ENCODE measurements around the gene CYP27C1. TPM values are rescaled to one million over a fixed set of nuclear protein-coding genes. Genes with fewer than 3 reads are reported as not detected.

The CYP27C1 gene
- total and polyA plus RNA-seq, 9 of the 15 experiments (the other 6 are each of a cell fraction or from before 2014, with no cell fraction given) = not detected

DNA sequence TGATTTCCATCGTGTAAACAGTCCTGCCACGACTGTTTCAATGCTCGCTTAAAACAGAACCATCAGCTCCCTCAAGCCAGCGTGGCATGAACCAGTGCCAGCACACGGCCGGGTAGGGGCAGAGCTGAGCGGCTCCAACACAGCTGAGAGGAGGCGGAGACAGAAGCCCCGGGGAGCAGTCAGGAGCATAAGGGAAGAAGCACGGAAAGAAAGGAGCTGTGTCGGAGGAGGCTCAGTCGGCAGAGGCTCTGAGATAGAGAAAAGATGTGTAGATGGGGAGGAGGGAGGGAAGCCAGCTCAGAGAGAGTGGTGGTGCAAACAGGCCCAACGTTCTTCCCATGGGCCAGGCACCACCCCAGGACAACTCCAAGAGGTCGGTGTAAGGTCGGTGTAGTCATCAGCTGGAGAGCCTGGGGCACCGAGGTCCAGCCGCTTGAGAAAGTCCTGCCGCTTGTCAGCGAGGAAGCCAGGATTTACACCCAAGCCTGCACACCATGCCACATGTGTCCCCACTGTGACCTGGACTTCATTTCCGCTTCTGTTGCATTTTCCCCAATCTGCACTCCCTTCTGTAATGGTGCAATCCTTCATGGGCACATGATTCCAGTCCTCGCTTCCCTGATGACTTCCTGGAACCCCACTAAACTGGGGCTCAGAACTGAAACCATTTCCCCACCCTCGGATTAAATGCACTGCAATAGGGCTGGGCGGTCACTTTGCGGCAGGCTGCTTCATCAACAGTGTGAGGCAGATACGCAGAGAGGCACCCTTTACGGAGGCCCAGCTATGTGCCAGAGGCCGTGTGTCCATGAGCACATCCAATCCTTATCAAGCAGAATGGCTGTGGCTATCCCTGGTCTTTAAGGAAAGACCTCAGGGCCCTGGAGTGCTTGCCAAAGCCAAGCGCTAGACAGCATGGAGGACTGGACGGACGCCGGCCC, 43.5 kb downstream of the CYP27C1 start:
- H3K9ac ChIP-seq (ENCODE audit: insufficient read depth in 1 of 2, low read depth in 2 of 2, low read length in 2 of 2) = peak overlapping the region in 1 of 2 experiments; percentile 32; a peak in 1 of 4 replicates
- POLR2A ChIA-PET = interaction anchor here (1.6 kb wide), 1 partner anchor 9 kb away, joined by 3 read pairs; no protein-coding TSS in a partner anchor
- in situ Hi-C loops (cut with MboI) = no loop called here
- H3K4me1 ChIP-seq (replicated peaks in 1 of 2; ENCODE audit: control insufficient read depth in 2 of 2, insufficient read depth in 2 of 2, low read length in 2 of 2) = no peaks in the 10 kb centered on the region
- no peaks in the 10 kb centered on the region for H3K9me1 ChIP-seq (ENCODE audit: control insufficient read depth, insufficient read depth, low read length)
- H4K20me1 ChIP-seq (replicated peaks; ENCODE audit: control insufficient read depth, insufficient read depth, low read length) = no peaks in the 10 kb centered on the region
- H3K4me3 ChIP-seq = no peak overlapping the region
- intact Hi-C loops (cut with micrococcal nuclease) = no loop called here
- H3K27ac ChIP-seq (ENCODE audit: extremely low read depth, low read depth, low read length) = no peak overlapping the region
- no peak overlapping the region for H2AFZ ChIP-seq (ENCODE audit: low read depth, low read length)
- ATAC-seq (peak; percentile 35; the same call in 2 of the 3 replicates), FAIRE-seq (no peak), DNase-seq (ENCODE audit: extremely low read depth in 1 of 4, low spot score in 3 of 4) (no peak)
- H3K9me3 ChIP-seq (replicated peaks; ENCODE audit: control insufficient read depth, insufficient read depth, low read depth, low read length) = no peaks in the 10 kb centered on the region
- peaks cover 32 to 50% of the 10 kb centered on the region in 2 experiments for H3K27me3 ChIP-seq (ENCODE audit: control insufficient read depth in 2 of 2, insufficient read depth in 2 of 2, low read length in 2 of 2)
- CTCF ChIA-PET (ENCODE audit: low intra/inter-chr PET ratio) = no interaction called here
- H3K79me2 ChIP-seq (ENCODE audit: control insufficient read depth, insufficient read depth, low read length) = no peaks in the 10 kb centered on the region
- no TSS peak for BruUV-seq (replicated peaks)
- no peak overlapping the region for H3K4me2 ChIP-seq (ENCODE audit: insufficient read depth, low read length)
- 6% methylated on average over 25 of the region's 31 CpGs for whole genome bisulfite sequencing (ENCODE audit: insufficient coverage, low coverage, missing lambda C conversion rate)
- no peaks in the 10 kb centered on the region for H3K36me3 ChIP-seq (ENCODE audit: control insufficient read depth, insufficient read depth, low read length)
- TF ChIP-seq SMAD1 (IDR thresholded peaks at IDR 0.05; ENCODE audit: low read depth, low read length, partially characterized antibody) (no peak), POLR2AphosphoS2 (IDR thresholded peaks at IDR 0.05; ENCODE audit: low read length) (no peak), MAFG (tag; conservative IDR thresholded peaks at IDR 0.05) (no peak), ZNF274 (IDR thresholded peaks at IDR 0.05; ENCODE audit: borderline replicate concordance, low read depth, low read length) (no peak), PTBP1 (IDR thresholded peaks at IDR 0.05; ENCODE audit: low read depth, low read length) (no peak), ZNF431 (CRISPR knock-in tag; IDR thresholded peaks at IDR 0.05) (no peak), TAF9B (IDR thresholded peaks at IDR 0.05; ENCODE audit: partially characterized antibody) (no peak), MECOM (CRISPR knock-in tag; IDR thresholded peaks at IDR 0.05) (no peak), CBFA2T2 (conservative IDR thresholded peaks at IDR 0.05) (no peak), ZNF133 (CRISPR knock-in tag; IDR thresholded peaks at IDR 0.05) (no peak), ZNF584 (CRISPR knock-in tag; IDR thresholded peaks at IDR 0.05; ENCODE audit: low read depth) (no peak), CBFB (CRISPR knock-in tag; IDR thresholded peaks at IDR 0.05) (no peak), C11orf30 (IDR thresholded peaks at IDR 0.05; ENCODE audit: low read depth) (no peak)
- TF ChIP-seq, protein P1, sequence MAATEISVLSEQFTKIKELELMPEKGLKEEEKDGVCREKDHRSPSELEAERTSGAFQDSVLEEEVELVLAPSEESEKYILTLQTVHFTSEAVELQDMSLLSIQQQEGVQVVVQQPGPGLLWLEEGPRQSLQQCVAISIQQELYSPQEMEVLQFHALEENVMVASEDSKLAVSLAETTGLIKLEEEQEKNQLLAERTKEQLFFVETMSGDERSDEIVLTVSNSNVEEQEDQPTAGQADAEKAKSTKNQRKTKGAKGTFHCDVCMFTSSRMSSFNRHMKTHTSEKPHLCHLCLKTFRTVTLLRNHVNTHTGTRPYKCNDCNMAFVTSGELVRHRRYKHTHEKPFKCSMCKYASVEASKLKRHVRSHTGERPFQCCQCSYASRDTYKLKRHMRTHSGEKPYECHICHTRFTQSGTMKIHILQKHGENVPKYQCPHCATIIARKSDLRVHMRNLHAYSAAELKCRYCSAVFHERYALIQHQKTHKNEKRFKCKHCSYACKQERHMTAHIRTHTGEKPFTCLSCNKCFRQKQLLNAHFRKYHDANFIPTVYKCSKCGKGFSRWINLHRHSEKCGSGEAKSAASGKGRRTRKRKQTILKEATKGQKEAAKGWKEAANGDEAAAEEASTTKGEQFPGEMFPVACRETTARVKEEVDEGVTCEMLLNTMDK (IDR thresholded peaks at IDR 0.05; ENCODE audit: borderline replicate concordance, insufficient read depth, low read depth, low read length, poor library complexity, severe bottlenecking) = no peak
- TF ChIP-seq, protein P2, sequence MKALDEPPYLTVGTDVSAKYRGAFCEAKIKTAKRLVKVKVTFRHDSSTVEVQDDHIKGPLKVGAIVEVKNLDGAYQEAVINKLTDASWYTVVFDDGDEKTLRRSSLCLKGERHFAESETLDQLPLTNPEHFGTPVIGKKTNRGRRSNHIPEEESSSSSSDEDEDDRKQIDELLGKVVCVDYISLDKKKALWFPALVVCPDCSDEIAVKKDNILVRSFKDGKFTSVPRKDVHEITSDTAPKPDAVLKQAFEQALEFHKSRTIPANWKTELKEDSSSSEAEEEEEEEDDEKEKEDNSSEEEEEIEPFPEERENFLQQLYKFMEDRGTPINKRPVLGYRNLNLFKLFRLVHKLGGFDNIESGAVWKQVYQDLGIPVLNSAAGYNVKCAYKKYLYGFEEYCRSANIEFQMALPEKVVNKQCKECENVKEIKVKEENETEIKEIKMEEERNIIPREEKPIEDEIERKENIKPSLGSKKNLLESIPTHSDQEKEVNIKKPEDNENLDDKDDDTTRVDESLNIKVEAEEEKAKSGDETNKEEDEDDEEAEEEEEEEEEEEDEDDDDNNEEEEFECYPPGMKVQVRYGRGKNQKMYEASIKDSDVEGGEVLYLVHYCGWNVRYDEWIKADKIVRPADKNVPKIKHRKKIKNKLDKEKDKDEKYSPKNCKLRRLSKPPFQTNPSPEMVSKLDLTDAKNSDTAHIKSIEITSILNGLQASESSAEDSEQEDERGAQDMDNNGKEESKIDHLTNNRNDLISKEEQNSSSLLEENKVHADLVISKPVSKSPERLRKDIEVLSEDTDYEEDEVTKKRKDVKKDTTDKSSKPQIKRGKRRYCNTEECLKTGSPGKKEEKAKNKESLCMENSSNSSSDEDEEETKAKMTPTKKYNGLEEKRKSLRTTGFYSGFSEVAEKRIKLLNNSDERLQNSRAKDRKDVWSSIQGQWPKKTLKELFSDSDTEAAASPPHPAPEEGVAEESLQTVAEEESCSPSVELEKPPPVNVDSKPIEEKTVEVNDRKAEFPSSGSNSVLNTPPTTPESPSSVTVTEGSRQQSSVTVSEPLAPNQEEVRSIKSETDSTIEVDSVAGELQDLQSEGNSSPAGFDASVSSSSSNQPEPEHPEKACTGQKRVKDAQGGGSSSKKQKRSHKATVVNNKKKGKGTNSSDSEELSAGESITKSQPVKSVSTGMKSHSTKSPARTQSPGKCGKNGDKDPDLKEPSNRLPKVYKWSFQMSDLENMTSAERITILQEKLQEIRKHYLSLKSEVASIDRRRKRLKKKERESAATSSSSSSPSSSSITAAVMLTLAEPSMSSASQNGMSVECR (CRISPR knock-in tag; IDR thresholded peaks at IDR 0.05) = no peak
